DOHH2 (cell line): ENCODE data around the gene VWA7.

ENCODE experiments used
- CTCF ChIP-seq: fragments of 200-600 bp; sonication (generic); IDR thresholded peaks from one replicate; pipeline ENCODE4 v1.5.1; 2014; ENCODE audit warnings: antibody characterized with exemption, mild to moderate bottlenecking, low read depth, low read length; ENCODE audit not compliant: poor library complexity, severe bottlenecking
- EZH2phosphoT487 ChIP-seq: fragments of 200-600 bp; sonication (generic); IDR thresholded peaks from 2 replicates; pipeline ENCODE4 v1.6.1; 2017; ENCODE audit warnings: borderline replicate concordance, mild to moderate bottlenecking, antibody characterized with exemption, low read length, moderate library complexity, mixed read lengths

- no peak for TF ChIP-seq CTCF
- no peak for TF ChIP-seq EZH2phosphoT487
These were observed 50.0 kb downstream of the VWA7 start for GRCh38 chr6:31727034-31727716.
